Measurements from ENCODE around the gene LIPA.
"Not testable (repeated sequence)": the region's sequence is repeated elsewhere in the genome, so short reads cannot be mapped to it uniquely, and the experiment has no call there.

The LIPA gene

GRCh38 chr10:89251409-89252224, at the start of gene LIPA:
Gene LIPA, minus strand, starts transcription at chr10:89251775. Its CDS starts 4,127 bp downstream, at chr10:89247648.
- peak; percentile 95 for DNase-seq

GRCh38 chr10:89301232-89301631, 49.7 kb upstream of the LIPA start:
- DNase-seq, result no peak

- DNase-seq, result no peak
These were observed 47.5 kb upstream of the LIPA start for GRCh38 chr10:89299031-89299430.

DNA sequence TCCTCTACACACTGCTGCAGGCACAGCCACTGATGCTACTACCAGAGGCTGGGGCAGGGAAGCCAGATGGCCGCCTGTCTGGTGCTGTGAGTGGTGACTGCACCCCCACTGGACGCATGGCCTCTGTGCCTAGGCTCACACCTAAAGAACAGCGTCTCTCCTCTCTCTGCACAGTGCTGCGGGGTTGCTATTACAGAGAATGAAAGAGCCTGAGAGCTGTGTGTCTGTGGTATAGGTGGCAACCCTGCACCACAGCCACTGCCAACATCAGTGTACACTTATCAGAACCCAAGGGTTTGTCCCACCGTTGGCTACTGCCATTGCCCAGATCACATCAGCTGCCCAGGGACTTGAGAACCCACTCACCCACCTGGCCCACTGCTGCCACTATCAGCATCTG, 46.2 kb upstream of the LIPA start:
- no peak for DNase-seq

GRCh38 chr10:89297356-89297755, 45.8 kb upstream of the LIPA start:
- DNase-seq, result no peak

DNA sequence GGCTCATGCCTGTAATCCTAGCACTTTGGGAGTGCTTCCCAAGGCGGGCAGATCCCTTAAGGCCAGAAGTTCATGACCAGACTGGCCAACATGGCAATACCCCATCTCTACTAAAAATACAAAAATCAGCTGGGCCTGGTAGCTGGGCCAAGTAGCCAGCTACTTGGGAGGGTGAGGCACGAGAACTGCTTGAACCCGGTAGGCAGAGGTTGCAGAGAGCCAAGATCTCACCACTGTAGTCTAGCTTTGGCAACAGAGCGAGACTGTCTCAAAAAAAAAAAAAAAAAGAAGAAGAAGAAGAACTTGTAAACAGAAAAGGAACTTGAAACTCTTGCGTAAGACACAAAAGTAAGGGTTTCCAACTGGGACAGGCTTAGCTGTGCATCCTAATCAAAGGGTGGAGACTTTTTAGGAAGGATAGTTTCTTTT, 44.7 kb upstream of the LIPA start:
- no peak for DNase-seq

DNA sequence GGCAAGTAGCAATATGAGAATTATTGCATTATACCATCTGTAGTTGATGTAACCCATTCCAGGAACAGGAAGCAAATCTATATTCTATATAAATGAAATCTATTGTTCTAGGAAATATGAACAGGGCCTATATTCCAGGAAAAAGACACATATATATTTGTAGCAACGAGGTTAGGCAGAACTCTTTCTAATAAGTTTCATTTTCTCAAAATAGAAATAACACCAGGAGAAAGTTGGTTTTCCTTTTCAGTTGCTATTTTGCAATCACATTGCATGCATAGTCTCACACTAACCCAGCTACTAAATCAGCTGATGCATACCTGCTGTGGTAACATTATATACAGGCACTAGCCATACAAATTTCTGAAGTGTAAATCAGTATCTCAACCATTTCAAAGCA, 44.0 kb upstream of the LIPA start:
- DNase-seq, result no peak

DNA sequence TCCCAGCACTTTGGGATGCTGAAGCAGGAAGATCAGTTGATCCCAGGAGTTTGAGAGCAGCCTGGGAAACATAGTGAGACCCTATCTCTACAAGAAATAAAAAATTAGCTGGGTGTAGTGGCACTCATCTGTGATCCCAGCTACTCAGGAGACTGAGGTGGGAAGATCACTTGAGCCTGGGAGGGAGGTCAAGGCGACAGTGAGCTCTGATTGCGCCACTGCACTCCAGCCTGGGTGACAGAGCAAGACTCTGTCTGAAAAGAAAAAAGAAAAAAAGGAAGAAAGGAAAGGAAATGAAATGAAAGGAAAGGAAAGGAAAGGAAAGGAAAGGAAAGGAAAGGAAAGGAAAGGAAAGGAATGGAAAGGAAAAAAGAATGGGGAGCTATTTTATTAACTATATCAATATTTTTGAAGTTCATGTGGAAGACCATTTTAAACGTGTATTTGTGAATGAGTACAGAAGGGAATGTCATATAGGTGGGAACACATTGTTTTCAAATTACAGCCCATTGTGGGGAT, 43.2 kb upstream of the LIPA start:
- DNase-seq, result no peak

DNA sequence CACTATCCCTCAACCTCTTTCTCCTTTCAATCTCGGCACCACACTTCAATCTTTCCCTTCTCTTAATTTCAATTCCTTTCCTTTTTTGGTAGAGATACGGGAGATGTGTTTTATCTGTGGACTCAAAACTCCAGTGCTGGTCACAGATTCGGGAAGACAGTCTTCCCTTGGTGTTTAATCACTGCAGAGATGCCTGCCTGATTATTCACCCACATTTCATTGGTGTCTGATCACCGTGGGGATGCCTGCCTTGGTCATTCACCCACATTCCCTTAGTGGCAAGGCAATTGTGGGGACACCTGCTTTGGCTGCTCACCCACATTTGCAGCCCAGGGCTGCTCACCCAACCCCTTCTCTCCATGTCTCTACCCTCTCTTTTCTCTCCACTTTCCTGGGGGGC, 33.7 kb upstream of the LIPA start:
- DNase-seq, result not testable (repeated sequence)

GRCh38 chr10:89284711-89285110, 33.1 kb upstream of the LIPA start:
- DNase-seq, result not testable (repeated sequence)

DNA sequence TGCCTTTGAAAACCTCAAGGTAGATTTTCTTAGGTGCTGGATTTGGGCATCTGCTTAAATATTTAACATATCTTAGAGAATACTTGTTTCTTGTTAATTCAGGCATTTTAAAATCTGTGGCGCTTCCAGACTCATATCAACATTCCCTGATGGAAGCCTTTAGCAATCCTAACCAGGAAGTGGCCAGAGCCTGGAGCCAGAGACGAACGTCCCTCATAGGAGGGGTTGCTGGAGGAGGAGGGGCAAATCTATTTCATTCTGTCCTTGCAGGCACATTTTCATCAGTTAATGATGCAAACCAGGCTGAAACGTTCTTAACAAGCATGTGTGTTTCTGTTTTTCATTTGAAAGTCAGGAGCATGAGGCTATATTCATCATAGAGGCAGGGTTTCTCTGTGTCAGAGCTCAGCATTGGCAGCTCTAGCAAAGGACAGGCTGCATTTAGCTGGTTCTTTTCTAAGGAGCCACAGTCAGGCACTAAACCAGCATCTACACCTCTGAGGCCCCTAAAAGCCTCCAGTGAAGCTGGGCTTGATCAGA, 32.4 kb upstream of the LIPA start:
- DNase-seq, result no peak

DNA sequence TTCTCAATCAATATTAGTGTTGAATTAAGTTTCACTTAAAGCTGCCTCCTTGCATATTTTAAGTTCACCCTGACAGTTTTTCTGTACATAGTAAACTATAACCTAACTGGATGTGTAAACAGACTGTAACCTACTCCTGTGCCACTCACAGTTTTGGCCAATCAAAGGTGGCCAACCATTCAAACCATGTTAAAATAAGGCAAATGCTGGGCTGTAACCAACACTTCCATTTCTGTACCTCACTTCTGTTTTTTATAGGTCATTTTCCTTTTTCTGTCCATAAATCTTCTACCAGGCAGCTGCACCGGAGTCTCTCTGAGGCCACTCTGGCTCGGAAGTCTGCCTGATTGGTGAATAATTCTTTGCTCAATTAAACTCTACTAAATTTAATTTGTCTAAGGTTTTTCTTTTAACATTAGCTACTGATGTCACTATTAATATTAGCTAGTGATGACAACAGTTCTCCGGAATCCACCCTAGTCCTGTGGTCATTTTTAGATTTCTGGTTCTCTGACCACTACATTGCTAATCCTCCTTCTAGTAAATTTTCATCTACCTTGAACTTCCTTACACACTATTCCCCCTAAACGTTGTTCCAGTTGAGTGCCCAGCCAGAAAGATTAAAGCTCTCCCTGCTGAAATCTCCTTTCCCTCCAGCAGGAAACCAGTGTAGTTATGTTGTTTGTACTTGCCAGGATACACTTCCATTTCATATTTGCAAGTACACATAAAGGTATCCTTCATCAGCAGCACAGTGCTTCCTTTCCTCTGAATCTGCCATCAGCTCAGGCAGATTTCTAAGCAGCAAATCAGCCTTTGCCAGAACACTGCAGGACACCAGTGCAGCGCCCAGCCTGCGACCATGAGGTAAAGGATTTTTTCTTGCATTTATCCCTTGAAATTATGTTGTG, 31.7 kb upstream of the LIPA start:
- no peak for DNase-seq

GRCh38 chr10:89281606-89282395, 30.2 kb upstream of the LIPA start:
- no peak for DNase-seq

GRCh38 chr10:89280508-89280907, 28.9 kb upstream of the LIPA start:
- DNase-seq, result no peak

DNA sequence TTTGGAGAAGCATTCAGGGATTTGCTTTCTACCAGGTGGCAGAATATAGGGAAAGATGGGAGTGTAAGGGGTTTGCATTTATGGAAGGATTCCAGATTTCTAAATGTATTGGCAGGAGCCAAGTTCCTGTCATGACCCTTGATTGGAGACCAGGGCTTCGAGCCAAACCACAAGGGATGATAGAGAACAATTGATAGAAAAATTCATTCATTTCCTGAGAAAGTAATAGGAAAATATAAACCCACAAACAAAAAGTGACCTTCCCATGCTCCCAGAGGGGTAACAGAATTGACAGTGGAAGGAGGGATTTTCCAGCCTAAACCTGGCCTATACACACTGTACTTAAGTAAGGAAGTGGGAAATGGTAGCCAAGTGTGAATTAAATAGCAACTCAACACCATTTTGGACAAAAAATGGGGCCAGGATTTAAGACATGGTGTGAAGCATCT, 27.9 kb upstream of the LIPA start:
- no peak for DNase-seq

DNA sequence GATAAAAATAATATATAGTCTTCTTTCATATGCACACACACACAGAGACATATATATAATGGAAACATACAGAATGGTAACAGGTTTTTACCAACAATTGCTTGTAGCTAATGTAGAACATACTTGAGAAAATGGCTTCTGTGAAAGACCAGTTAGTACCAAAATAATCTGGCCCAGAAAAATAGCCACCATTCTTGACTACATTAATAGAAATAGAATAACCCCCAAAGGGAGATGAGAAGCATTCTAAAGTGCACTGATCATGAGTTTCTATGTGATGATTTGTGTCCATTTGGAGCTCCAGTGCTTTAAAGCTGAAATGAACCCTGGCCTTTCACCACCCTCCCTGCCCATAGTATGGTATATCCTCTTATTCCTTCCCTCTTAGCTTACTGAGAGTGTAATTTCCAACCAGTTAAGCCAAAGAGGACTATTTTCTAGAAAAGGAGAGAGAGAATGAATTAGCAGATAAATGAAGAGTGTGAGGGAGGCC, 27.4 kb upstream of the LIPA start:
- no peak for DNase-seq

DNA sequence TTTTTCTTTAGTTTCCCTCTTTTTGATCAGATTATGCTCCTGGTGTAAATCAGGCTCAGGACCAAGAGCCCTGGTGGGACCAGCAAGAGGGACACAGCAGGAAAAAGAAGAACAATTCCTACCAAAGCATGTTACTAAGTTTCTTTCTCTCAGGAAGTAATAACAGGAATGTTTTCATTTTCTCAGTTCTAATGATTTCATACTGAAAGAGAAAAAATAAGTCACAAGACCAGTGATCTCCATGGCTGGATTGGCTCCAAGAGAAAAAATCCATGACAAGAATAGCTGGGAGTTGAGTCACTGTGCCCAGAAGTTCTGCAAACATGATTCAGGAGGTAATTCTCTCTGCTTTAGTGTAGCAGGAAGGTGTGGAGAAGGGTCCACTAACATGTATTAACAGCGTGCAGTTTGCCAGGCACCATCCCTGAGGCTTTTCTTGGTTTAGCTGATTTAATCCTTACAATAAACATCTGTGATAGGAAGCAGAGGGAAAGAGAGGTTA, 26.5 kb upstream of the LIPA start:
- DNase-seq, result no peak

DNA sequence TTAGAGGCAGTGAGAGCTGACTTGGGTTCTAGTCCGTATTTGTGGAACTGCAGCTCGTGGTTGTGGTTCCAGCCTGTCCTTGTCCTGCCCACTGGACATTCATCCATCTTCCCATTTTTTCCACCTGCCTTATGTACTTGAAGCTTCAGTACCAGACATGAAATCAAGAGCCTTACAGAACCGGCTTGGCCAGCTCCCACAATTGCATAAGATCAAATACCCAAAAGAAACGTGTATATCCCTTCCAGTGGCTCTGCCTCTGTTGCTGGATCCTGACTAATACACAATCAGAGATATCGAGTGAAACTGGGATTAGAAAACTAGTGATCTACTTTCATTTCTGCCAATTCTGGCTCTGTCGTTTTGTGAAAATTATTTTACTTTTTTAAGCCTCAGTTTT, 23.8 kb upstream of the LIPA start:
- DNase-seq, result no peak

DNA sequence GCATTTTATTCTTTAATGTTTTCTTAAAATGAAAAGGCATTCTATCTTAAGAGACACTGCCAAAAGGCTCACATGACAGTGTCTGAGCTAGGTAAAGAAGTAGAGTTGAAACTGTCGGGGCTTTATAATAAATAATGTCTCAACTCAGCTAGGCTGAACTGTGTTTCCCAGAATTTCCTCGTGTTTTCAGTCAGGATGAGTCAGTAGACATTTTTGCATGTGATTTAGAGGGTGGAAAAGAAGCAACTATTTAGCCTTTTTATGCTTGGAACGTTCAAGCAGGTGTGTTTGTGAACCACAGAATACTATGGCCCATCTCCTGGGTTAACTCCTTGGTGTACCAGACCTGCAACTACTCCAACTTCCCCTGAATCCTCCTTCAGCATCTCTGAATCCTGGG, 23.4 kb upstream of the LIPA start:
- DNase-seq, result no peak

DNA sequence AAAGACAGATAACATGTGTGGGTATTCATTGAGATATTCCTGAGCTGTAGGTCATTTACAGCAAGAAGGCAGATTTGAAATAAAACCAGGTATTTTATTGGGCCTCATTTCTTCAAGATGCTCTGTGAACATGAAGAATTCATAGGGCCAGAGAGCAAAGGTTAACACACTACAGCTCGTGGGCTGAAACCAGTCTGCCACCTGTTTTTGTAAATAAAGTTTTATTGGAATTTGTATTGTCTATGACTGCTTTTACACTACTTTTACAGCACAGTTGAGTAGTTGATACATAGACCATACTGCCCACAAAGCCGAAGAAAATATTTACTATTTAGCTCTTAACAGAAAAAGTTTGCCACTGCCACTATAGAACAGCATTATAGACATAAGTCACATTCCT, 22.1 kb upstream of the LIPA start:
- no peak for DNase-seq

- no peak for DNase-seq
These were observed 20.0 kb upstream of the LIPA start for GRCh38 chr10:89271532-89271931.

DNA sequence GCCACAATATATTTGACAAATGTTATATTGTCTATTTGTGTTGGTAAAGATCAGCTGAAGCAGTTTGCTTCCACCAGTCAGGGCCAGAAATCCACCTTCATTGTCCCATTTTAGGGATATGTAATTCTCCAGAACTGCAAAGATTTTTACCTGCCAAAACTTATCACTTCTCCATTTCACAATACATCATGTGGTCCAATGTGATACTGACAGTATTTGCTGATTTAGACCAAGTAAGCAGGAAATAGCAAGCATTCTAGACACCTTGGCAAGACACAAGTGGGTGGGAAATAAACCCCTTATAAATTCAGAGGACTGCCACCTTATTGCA, 18.5 kb upstream of the LIPA start:
- no peak for DNase-seq
